GM19324 (cell line): ENCODE measurements around the gene MINDY1.

Experiments
- ATAC-seq: cut with Tn5 transposase; IDR thresholded peaks from one replicate; pipeline ENCODE4 v1.9.1; 2021; ENCODE audit warnings: mild to moderate bottlenecking, moderate library complexity; ENCODE audit not compliant: unreplicated experiment, low FRiP score

MINDY1 gene

GRCh38 chr1:151012684-151013471 is 6.2 kb upstream of the MINDY1 start:
- ATAC-seq, result no peak

GRCh38 chr1:151011154-151011850 is 4.6 kb upstream of the MINDY1 start:
- no peak for ATAC-seq

GRCh38 chr1:151010346-151010726 is 3.6 kb upstream of the MINDY1 start:
- no peak for ATAC-seq

GRCh38 chr1:151009674-151010345 is 3.1 kb upstream of the MINDY1 start:
- ATAC-seq, result no peak

GRCh38 chr1:151009206-151009587 is 2.5 kb upstream of the MINDY1 start:
- ATAC-seq, result no peak

- peak; percentile 78 for ATAC-seq
Observed at GRCh38 chr1:151008244-151009205, 1.8 kb upstream of the MINDY1 start, which contains the start of gene PRUNE1. Gene PRUNE1, plus strand, starts transcription at chr1:151008449. Its CDS starts 184 bp downstream, at chr1:151008633.

- ATAC-seq, result no peak
Observed at GRCh38 chr1:151007853-151008243, 1.1 kb upstream of the MINDY1 start.

- no peak for ATAC-seq
Observed at GRCh38 chr1:151005729-151006319, 878 bp downstream of the MINDY1 start.

- ATAC-seq, result no peak
Observed at GRCh38 chr1:151003180-151003579, 3.5 kb downstream of the MINDY1 start.

- no peak for ATAC-seq
Observed at GRCh38 chr1:151002611-151003010, 4.1 kb downstream of the MINDY1 start.

- no peak for ATAC-seq
Observed at GRCh38 chr1:151002051-151002450, 4.7 kb downstream of the MINDY1 start.

GRCh38 chr1:151001602-151002001 is 5.1 kb downstream of the MINDY1 start:
- ATAC-seq, result no peak

GRCh38 chr1:151000408-151000807 is 6.3 kb downstream of the MINDY1 start:
- ATAC-seq, result no peak

- ATAC-seq, result no peak
Observed at GRCh38 chr1:150999926-151000325, 6.8 kb downstream of the MINDY1 start.

- ATAC-seq, result no peak
Observed at GRCh38 chr1:150999051-150999674, 7.5 kb downstream of the MINDY1 start.

GRCh38 chr1:150997949-150998348 is 8.8 kb downstream of the MINDY1 start:
- no peak for ATAC-seq

GRCh38 chr1:150997126-150997872 is 9.4 kb downstream of the MINDY1 start:
- no peak for ATAC-seq

- no peak for ATAC-seq
Observed at GRCh38 chr1:150995896-150996295, 10.8 kb downstream of the MINDY1 start.

- ATAC-seq, result no peak
Observed at GRCh38 chr1:150995460-150995859, 11.2 kb downstream of the MINDY1 start.
